GM06990 (cell line): ENCODE results near the gene GRM8.
A peak's percentile ranks its signal among the peaks of the same experiment; 100 is the strongest.

Experiments used
- DNase-seq: peaks from one replicate; pipeline ENCODE4 v3.0.0-alpha.2; 2011; ENCODE audit not compliant: insufficient read length; ENCODE audit errors: extremely low read depth
- H3K27me3 ChIP-seq: replicated peaks from 2 replicates; pipeline ENCODE4 v1.6.0; 2011; ENCODE audit warnings: low read length; ENCODE audit not compliant: control insufficient read depth, insufficient read depth
- H3K36me3 ChIP-seq: 2 replicates; pipeline ENCODE4 v1.5.1; 2011; ENCODE audit warnings: low read length; ENCODE audit not compliant: control insufficient read depth, insufficient read depth
- H3K4me3 ChIP-seq: replicated peaks from 2 replicates; pipeline ENCODE4 v1.5.1; 2011; ENCODE audit warnings: low read depth, mild to moderate bottlenecking, control low read depth, low read length
- TF ChIP-seq, protein P1 (sequence below): IDR thresholded peaks from 2 replicates; pipeline ENCODE4 v1.5.1; 2011; ENCODE audit warnings: low read length, control low read depth, mild to moderate bottlenecking, inconsistent platforms; ENCODE audit not compliant: insufficient read depth, poor library complexity, severe bottlenecking

GRM8 gene

GRCh38 chr7:126702242-126703016, 550.3 kb downstream of the GRM8 start:
- Histone ChIP-seq H3K27me3 (no peaks in the 10 kb centered on the region), H3K4me3 (no peak overlapping the region), H3K36me3 (no peaks in the 10 kb centered on the region)
- peak; percentile 70 for DNase-seq
- TF ChIP-seq, protein P1, sequence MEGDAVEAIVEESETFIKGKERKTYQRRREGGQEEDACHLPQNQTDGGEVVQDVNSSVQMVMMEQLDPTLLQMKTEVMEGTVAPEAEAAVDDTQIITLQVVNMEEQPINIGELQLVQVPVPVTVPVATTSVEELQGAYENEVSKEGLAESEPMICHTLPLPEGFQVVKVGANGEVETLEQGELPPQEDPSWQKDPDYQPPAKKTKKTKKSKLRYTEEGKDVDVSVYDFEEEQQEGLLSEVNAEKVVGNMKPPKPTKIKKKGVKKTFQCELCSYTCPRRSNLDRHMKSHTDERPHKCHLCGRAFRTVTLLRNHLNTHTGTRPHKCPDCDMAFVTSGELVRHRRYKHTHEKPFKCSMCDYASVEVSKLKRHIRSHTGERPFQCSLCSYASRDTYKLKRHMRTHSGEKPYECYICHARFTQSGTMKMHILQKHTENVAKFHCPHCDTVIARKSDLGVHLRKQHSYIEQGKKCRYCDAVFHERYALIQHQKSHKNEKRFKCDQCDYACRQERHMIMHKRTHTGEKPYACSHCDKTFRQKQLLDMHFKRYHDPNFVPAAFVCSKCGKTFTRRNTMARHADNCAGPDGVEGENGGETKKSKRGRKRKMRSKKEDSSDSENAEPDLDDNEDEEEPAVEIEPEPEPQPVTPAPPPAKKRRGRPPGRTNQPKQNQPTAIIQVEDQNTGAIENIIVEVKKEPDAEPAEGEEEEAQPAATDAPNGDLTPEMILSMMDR: no peak

GRCh38 chr7:126700807-126701604, 551.7 kb downstream of the GRM8 start:
- TF ChIP-seq, protein P1: no peak
- Histone ChIP-seq H3K4me3 (peak overlapping the region; percentile 8), H3K36me3 (no peaks in the 10 kb centered on the region), H3K27me3 (no peaks in the 10 kb centered on the region)
- DNase-seq: peak; percentile 81

DNA sequence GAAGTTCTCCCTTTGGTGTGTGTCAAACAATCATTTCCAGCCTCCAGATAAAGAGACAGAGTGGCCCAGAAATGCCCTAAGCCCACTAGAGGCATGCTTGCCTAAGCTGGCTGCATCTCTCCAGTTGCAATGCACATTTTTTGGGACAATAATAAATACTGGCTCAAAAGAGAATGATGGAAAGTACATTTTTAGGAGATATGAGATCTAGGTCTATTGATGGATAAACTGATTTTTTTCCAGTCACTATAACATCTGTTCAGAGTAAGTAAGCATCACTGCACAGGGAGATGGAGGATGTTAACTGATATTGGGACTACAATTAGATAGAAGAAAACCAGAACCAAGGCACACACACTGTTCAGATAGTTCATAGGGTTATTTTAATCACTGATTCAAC, 553.0 kb downstream of the GRM8 start:
- no peak for DNase-seq
- no peak overlapping the region for H3K4me3 ChIP-seq

DNA sequence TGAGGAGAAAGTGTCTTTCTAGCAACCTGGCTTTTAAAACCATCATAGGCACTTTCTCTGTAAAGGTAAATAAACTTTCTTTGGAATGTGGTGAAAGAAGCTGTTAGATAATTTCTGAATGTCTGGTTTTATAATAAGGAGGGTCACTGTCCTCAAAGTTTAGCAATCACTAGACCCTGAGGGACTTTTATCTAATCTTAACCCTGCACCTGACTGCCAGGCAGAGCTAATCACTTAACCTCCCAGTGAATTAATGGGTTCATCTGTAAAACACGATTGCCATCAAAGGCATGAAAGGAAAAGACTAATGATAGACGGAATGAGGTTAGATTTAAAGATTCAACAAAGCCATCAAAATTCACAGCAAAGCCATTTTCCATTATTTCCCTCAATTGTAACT, 553.8 kb downstream of the GRM8 start:
- no peak for DNase-seq
- Histone ChIP-seq H3K36me3 (no peaks in the 10 kb centered on the region), H3K4me3 (no peak overlapping the region), H3K27me3 (no peaks in the 10 kb centered on the region)
- TF ChIP-seq, protein P1: no peak

More for the DNA sequence above, 553.0 kb downstream of the GRM8 start:
- TF ChIP-seq, protein P1: peak; percentile 13
- H3K36me3 ChIP-seq: no peaks in the 10 kb centered on the region
- H3K27me3 ChIP-seq: no peaks in the 10 kb centered on the region

DNA sequence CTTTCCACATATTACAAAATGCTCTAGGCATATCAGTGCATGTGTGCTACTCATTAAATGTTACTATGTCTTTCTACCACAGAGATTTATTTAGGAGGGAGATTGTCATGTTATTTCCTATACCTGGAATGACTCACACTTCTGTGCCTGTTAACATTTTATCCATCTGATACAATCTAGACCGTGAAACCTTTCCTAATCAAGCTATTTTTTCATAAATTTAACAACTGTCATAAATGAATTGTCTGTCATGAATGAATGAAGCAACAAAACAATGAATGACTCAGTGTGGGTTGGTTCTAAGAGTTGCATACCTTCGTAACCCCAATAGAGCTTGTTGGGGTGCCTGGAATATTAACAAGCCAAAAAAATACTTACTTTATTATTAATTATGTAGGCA, 554.3 kb downstream of the GRM8 start:
- no peaks in the 10 kb centered on the region for H3K36me3 ChIP-seq
- TF ChIP-seq, protein P1: no peak
- H3K27me3 ChIP-seq: no peaks in the 10 kb centered on the region
- H3K4me3 ChIP-seq: no peak overlapping the region
- no peak for DNase-seq
